DOHH2 (cell line): Measurements from ENCODE around the gene OR8B4.

ENCODE experiments used
- H3F3A ChIP-seq: fragments of 200-600 bp; sonication (generic), shearing (Covaris generic); 2 replicates; pipeline ENCODE4 v1.6.0; 2016; ENCODE audit warnings: antibody characterized with exemption, mild to moderate bottlenecking; ENCODE audit not compliant: control insufficient read depth, insufficient read depth
- H3K27ac ChIP-seq: fragments of 200-600 bp; sonication (generic); 2 replicates; pipeline ENCODE4 v1.5.1; 2014; ENCODE audit warnings: low read depth, mild to moderate bottlenecking, low read length, moderate library complexity
- H3K27me3 ChIP-seq: fragments of 200-600 bp; sonication (generic); 2 replicates; pipeline ENCODE4 v1.6.1; 2014; ENCODE audit warnings: mild to moderate bottlenecking, low read length, mixed read lengths; ENCODE audit not compliant: control insufficient read depth
- H3K36me3 ChIP-seq: fragments of 200-600 bp; sonication (generic); 2 replicates; pipeline ENCODE4 v1.6.1; 2014; ENCODE audit warnings: mild to moderate bottlenecking, low read length, moderate library complexity, mixed read lengths; ENCODE audit not compliant: control insufficient read depth
- H3K4me1 ChIP-seq: fragments of 200-600 bp; sonication (generic); 2 replicates; pipeline ENCODE4 v1.6.1; 2014; ENCODE audit warnings: mild to moderate bottlenecking, low read length, mixed read lengths; ENCODE audit not compliant: control insufficient read depth
- H3K4me2 ChIP-seq: fragments of 200-600 bp; sonication (generic); 2 replicates; pipeline ENCODE4 v1.6.0; 2014; ENCODE audit warnings: mild to moderate bottlenecking, low read length, moderate library complexity
- H3K4me3 ChIP-seq: fragments of 200-600 bp; sonication (generic); 2 replicates; pipeline ENCODE4 v1.5.1; 2014; ENCODE audit warnings: mild to moderate bottlenecking, low read length, mixed read lengths
- H3K79me2 ChIP-seq: fragments of 200-600 bp; sonication (generic); 2 replicates; pipeline ENCODE4 v1.6.1; 2014; ENCODE audit warnings: mild to moderate bottlenecking, low read length, mixed read lengths; ENCODE audit not compliant: control insufficient read depth
- H3K9me2 ChIP-seq: fragments of 200-600 bp; sonication (generic); replicated peaks from 2 replicates; pipeline ENCODE4 v1.6.1; 2014; ENCODE audit warnings: mild to moderate bottlenecking, low read length, mixed read lengths; ENCODE audit not compliant: control insufficient read depth
- H3K9me3 ChIP-seq: fragments of 200-600 bp; sonication (generic); 2 replicates; pipeline ENCODE4 v1.6.1; 2014; ENCODE audit warnings: antibody characterized with exemption, low read length, mixed read lengths; ENCODE audit not compliant: control insufficient read depth, insufficient read depth
- H4K20me1 ChIP-seq: fragments of 200-600 bp; sonication (generic); 2 replicates; pipeline ENCODE4 v1.6.0; 2014; ENCODE audit warnings: low read depth, mild to moderate bottlenecking, antibody characterized with exemption, low read length, moderate library complexity; ENCODE audit not compliant: control insufficient read depth, insufficient read depth
- CTCF ChIP-seq: fragments of 200-600 bp; sonication (generic); IDR thresholded peaks from one replicate; pipeline ENCODE4 v1.5.1; 2014; ENCODE audit warnings: antibody characterized with exemption, mild to moderate bottlenecking, low read depth, low read length; ENCODE audit not compliant: poor library complexity, severe bottlenecking
- EZH2phosphoT487 ChIP-seq: fragments of 200-600 bp; sonication (generic); IDR thresholded peaks from 2 replicates; pipeline ENCODE4 v1.6.1; 2017; ENCODE audit warnings: borderline replicate concordance, mild to moderate bottlenecking, antibody characterized with exemption, low read length, moderate library complexity, mixed read lengths

The OR8B4 gene

GRCh38 chr11:124454552-124454951 lies 29.9 kb upstream of the OR8B4 start:
- Histone ChIP-seq H3K27ac (no peak overlapping the region), H3K9me3 (peaks cover 4% of the 10 kb centered on the region; the same call in 1 of the 2 replicates), H3K9me2 (no peaks in the 10 kb centered on the region), H3K4me2 (no peak overlapping the region), H3K27me3 (no peaks in the 10 kb centered on the region), H3K36me3 (no peaks in the 10 kb centered on the region), H3K4me1 (no peaks in the 10 kb centered on the region), H3K4me3 (no peak overlapping the region), H3K79me2 (no peaks in the 10 kb centered on the region), H4K20me1 (no peaks in the 10 kb centered on the region), H3F3A (no peaks in the 10 kb centered on the region)
- no peak for TF ChIP-seq EZH2phosphoT487
- no peak for TF ChIP-seq CTCF

- TF ChIP-seq CTCF (no peak), EZH2phosphoT487 (no peak)
- H3K36me3 ChIP-seq = no peaks in the 10 kb centered on the region
- H3K9me3 ChIP-seq = no peaks in the 10 kb centered on the region
- H3K4me1 ChIP-seq = no peaks in the 10 kb centered on the region
- H3K4me2 ChIP-seq = no peak overlapping the region
- H4K20me1 ChIP-seq = no peaks in the 10 kb centered on the region
- H3K27ac ChIP-seq = no peak overlapping the region
- H3K9me2 ChIP-seq = no peaks in the 10 kb centered on the region
- no peaks in the 10 kb centered on the region for H3F3A ChIP-seq
- no peaks in the 10 kb centered on the region for H3K27me3 ChIP-seq
- no peaks in the 10 kb centered on the region for H3K79me2 ChIP-seq
- H3K4me3 ChIP-seq = no peak overlapping the region
Observed at GRCh38 chr11:124446916-124447315, 22.2 kb upstream of the OR8B4 start.

- Histone ChIP-seq H3K9me2 (no peaks in the 10 kb centered on the region), H3K4me2 (no peak within 1 kb of the TSS), H3K36me3 (no peaks in the 10 kb centered on the region), H3K4me3 (no peak within 1 kb of the TSS), H3K4me1 (no peaks in the 10 kb centered on the region), H3K27me3 (no peaks in the 10 kb centered on the region), H3K27ac (no peak within 1 kb of the TSS), H3K79me2 (no peaks in the 10 kb centered on the region), H3F3A (no peaks in the 10 kb centered on the region), H3K9me3 (no peaks in the 10 kb centered on the region), H4K20me1 (no peaks in the 10 kb centered on the region)
- TF ChIP-seq EZH2phosphoT487 (no peak), CTCF (no peak)
Observed at GRCh38 chr11:124445646-124446150, 21.0 kb upstream of the OR8B4 start, which contains the start of gene OR8B8. Gene OR8B8, minus strand, starts transcription at chr11:124445696. Its CDS starts 4,611 bp downstream, at chr11:124441085.

GRCh38 chr11:124442847-124443246 lies 18.2 kb upstream of the OR8B4 start:
- Histone ChIP-seq H3K27me3 (no peaks in the 10 kb centered on the region), H3K27ac (no peak overlapping the region), H3K9me2 (no peaks in the 10 kb centered on the region), H3K4me3 (no peak overlapping the region), H3K36me3 (no peaks in the 10 kb centered on the region), H4K20me1 (no peaks in the 10 kb centered on the region), H3K4me1 (no peaks in the 10 kb centered on the region), H3K9me3 (no peaks in the 10 kb centered on the region), H3K4me2 (no peak overlapping the region), H3K79me2 (no peaks in the 10 kb centered on the region), H3F3A (no peaks in the 10 kb centered on the region)
- TF ChIP-seq CTCF = no peak
- TF ChIP-seq EZH2phosphoT487 = no peak
